Tibial artery (tissue), 4 donors: Measurements from ENCODE around the gene KCNMA1.

Experiments used
- DNase-seq, 2 donors: peaks; one replicate each; pipeline ENCODE4 v3.0.0-alpha.2; 2019
- H3K27ac ChIP-seq, 2 donors: fragments of 200-600 bp; sonication (generic) in 1 of 2; 1 replicate in 1 of 2; 2 replicates in 1 of 2; pipeline ENCODE4 v1.5.1; 2018 to 2019; ENCODE audit warnings: mild to moderate bottlenecking in 1 of 2
- H3K27me3 ChIP-seq, 2 donors: fragments of 200-600 bp; sonication (generic) in 1 of 2; one replicate each; pipeline versions ENCODE4 v1.5.1 to v1.6.0; 2016 to 2019
- H3K36me3 ChIP-seq, 3 donors: fragments of 200-600 bp; sonication (generic) in 2 of 3; one replicate each; pipeline ENCODE4 v1.5.1; 2016 to 2019; ENCODE audit warnings: mild to moderate bottlenecking in 2 of 3
- H3K4me1 ChIP-seq, 4 donors: fragments of 200-600 bp; sonication (generic) in 2 of 4; 1 replicate in 3 of 4; 2 replicates in 1 of 4; pipeline ENCODE4 v1.5.1; 2016 to 2019
- H3K4me3 ChIP-seq, 2 donors: fragments of 200-600 bp; sonication (generic) in 1 of 2; 1 replicate in 1 of 2; 2 replicates in 1 of 2; pipeline ENCODE4 v1.5.1; 2018 to 2019; ENCODE audit warnings: mild to moderate bottlenecking in 2 of 2
- H3K9me3 ChIP-seq, 3 donors: fragments of 200-600 bp; sonication (generic) in 1 of 3; one replicate each; pipeline ENCODE4 v1.5.1; 2016 to 2019
- intact Hi-C: fragments of 100-400 bp; cut with DNase I; formaldehyde crosslinking; loops from one replicate; pipeline ENCODE4 v1.15.0; 2023; ENCODE audit warnings: low total_unique reads
- TF ChIP-seq, protein P1 (sequence below), 2 experiments: fragments of 200-600 bp in 1 of 2; fragments of 450-650 bp in 1 of 2; IDR thresholded peaks; one replicate each; pipeline ENCODE4 v1.5.1; 2017 to 2019; ENCODE audit warnings: antibody characterized with exemption in 2 of 2, mild to moderate bottlenecking in 1 of 2, moderate library complexity in 1 of 2

Gene KCNMA1

DNA sequence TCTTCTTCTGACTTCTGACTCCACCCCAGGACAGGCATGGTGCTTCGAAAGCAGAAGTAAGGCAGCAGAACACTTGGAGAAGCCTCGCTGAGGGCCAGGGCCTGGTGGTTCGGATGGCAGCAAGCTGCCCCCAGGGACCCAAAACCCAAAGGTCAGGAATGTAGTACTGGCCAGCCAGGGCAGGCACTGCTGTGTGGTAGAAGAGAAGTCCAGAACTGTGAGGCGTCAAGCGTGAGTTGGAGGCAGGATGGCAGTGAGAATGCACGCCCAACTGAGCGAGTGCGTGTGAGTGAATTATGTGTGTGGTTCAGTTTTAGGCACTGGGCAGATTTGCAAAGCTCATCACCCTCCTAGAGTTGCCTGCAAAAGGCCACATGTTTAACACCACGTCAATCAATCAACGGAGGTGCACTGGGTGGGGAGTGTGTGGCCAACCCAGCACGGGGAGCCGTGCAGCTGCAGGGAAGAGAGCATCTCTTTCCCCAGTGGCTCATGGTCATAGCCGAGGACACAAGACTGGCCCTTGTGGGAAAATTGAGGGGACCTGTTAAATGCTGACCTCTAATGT is 144.3 kb downstream of the KCNMA1 start:
- TF ChIP-seq, protein P1, sequence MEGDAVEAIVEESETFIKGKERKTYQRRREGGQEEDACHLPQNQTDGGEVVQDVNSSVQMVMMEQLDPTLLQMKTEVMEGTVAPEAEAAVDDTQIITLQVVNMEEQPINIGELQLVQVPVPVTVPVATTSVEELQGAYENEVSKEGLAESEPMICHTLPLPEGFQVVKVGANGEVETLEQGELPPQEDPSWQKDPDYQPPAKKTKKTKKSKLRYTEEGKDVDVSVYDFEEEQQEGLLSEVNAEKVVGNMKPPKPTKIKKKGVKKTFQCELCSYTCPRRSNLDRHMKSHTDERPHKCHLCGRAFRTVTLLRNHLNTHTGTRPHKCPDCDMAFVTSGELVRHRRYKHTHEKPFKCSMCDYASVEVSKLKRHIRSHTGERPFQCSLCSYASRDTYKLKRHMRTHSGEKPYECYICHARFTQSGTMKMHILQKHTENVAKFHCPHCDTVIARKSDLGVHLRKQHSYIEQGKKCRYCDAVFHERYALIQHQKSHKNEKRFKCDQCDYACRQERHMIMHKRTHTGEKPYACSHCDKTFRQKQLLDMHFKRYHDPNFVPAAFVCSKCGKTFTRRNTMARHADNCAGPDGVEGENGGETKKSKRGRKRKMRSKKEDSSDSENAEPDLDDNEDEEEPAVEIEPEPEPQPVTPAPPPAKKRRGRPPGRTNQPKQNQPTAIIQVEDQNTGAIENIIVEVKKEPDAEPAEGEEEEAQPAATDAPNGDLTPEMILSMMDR (IDR thresholded peaks at IDR 0.05) = no peak
- Histone ChIP-seq H3K27me3 (no peaks in the 10 kb centered on the region), H3K27ac (no peak overlapping the region), H3K9me3 (no peaks in the 10 kb centered on the region), H3K4me1 (peaks cover 0 to 75% (median 22%) of the 10 kb centered on the region in 4 donors), H3K36me3 (no peaks in the 10 kb centered on the region), H3K4me3 (no peak overlapping the region)
- intact Hi-C loops = no loop called here
- DNase-seq = no peak

DNA sequence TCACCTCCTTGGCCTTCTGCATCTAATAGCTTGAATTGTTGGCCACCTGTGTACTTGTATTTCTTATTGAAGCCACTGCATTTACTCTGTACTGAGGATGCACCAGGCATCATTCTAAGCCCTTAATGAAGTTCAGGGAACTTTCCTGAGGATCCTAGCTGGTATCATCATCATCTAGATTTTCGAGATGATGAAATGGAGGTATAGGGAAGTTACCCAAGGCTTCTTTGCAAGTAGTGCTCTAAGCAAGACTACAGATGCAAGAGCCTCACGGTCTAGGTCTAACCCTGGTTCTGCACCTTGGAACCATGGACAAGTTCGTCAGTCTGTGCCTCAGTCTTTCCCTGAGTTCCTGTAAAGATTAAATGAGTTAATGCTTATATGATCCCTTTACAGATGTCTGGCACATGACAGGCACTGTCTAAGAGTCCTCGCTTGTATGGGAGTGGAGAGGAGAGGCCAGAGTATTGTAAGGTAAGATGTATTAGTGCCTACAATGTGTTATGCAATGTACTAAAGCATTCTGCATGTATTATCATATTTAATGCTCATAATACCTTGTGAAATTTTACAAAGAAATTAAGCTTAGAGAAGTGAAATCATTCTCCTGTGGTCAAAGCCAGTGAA is 145.1 kb downstream of the KCNMA1 start:
- Histone ChIP-seq H3K4me3 (no peak overlapping the region), H3K27ac (no peak overlapping the region), H3K27me3 (no peaks in the 10 kb centered on the region), H3K9me3 (no peaks in the 10 kb centered on the region), H3K36me3 (no peaks in the 10 kb centered on the region), H3K4me1 (peaks cover 0 to 66% (median 15%) of the 10 kb centered on the region in 4 donors)
- no peak for DNase-seq
- intact Hi-C loops = no loop called here
- TF ChIP-seq, protein P1 (IDR thresholded peaks at IDR 0.05) = no peak

DNA sequence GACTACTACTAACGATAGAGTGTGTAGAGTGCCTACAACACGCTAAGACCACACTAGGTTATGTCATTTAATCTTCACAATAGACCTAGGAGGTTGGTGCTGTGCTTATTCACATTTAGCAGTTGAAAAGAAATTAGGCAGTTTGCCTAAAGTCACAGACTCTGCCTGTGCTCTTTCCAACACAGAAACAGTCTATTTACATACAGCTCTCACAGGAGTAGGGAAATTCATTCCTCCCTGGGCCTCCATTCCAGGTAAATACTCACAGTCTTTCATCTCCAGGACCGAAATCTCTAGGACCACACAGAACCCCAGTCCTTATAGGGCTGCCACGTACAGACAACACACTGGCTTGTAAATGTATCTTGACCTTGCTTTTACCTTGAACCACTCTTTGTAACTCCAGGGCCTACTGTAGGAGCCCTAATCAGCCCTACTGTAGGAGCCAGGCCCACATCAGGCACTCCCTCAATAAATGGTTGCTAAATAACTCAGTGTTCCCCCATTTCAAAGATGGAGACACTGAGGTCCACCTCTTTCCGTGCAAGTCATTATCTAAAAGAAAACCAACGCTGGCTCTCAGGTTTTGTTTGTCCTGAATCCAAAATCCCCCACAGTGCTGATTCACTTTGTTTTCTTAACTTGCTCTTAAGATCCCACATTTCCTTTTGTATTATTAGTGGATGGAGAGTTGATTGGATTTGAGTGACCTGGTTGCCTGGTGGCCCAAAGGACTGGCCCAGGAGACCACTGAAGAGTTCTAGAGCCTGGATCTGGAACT is 146.9 kb downstream of the KCNMA1 start:
- no peaks in the 10 kb centered on the region for H3K9me3 ChIP-seq
- no peak for DNase-seq
- H3K4me1 ChIP-seq = peaks cover 0 to 64% (median 16%) of the 10 kb centered on the region in 4 donors
- TF ChIP-seq, protein P1 (IDR thresholded peaks at IDR 0.05) = no peak
- intact Hi-C loops = no loop called here
- H3K27ac ChIP-seq = no peak overlapping the region
- no peaks in the 10 kb centered on the region for H3K27me3 ChIP-seq
- H3K4me3 ChIP-seq = no peak overlapping the region
- no peaks in the 10 kb centered on the region for H3K36me3 ChIP-seq

DNA sequence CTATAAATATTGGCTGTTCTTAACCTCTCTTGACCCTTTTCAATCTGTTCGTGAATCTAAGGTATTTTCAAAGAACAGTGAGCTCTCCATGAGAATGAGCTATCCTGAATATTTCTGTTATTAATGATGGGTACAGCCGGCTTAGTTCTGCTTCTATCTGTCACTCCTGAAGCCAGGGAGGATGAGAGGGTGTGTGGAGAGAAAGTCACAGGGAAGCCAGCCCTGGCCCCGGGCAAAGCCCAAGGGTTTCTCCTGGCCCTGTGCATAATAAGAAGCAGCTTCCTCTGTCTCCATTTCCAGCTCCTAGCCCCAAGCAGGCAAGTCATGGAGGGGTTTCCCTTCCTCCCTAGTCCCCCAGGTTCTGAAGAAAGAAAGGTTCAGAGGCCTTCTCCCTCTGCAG is 151.1 kb downstream of the KCNMA1 start:
- H3K9me3 ChIP-seq = no peaks in the 10 kb centered on the region
- H3K27ac ChIP-seq = no peak overlapping the region
- DNase-seq = no peak
- H3K36me3 ChIP-seq = no peaks in the 10 kb centered on the region
- intact Hi-C loops = no loop called here
- no peaks in the 10 kb centered on the region for H3K27me3 ChIP-seq
- TF ChIP-seq, protein P1 (IDR thresholded peaks at IDR 0.05) = no peak
- peaks cover 0 to 50% (median 18%) of the 10 kb centered on the region in 4 donors for H3K4me1 ChIP-seq
- H3K4me3 ChIP-seq = no peak overlapping the region

DNA sequence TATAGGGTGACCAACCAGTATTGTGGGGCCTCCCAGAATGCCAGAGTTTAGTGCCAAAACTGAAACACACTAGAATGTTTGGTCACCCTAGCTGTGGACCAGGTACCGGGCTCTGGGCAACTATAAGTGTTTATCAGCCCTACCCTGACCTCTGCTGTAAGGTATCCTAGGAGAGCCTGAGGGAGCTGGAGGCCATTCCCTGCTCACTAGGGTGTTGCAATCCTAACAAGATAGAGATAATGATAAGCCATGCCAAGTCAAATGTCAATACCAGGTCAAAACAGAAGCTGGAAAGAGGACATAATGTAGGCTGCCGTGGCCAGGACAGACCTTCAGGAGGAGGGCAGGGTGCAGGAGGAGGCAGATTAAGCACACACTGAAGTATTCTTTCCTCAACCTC is 151.8 kb downstream of the KCNMA1 start:
- TF ChIP-seq, protein P1 (IDR thresholded peaks at IDR 0.05) = no peak
- H3K4me3 ChIP-seq = no peak overlapping the region
- peaks cover 0 to 44% (median 16%) of the 10 kb centered on the region in 4 donors for H3K4me1 ChIP-seq
- H3K27me3 ChIP-seq = no peaks in the 10 kb centered on the region
- H3K27ac ChIP-seq = no peak overlapping the region
- intact Hi-C loops = no loop called here
- H3K9me3 ChIP-seq = no peaks in the 10 kb centered on the region
- DNase-seq = no peak
- no peaks in the 10 kb centered on the region for H3K36me3 ChIP-seq
